DND-41 (cell line): ENCODE results near the gene RASA2.

ENCODE experiments used
- CTCF ChIP-seq: IDR thresholded peaks from 2 replicates; pipeline ENCODE4 v1.5.1; 2012; ENCODE audit warnings: borderline replicate concordance, low read length, moderate library complexity, mild to moderate bottlenecking; ENCODE audit not compliant: poor library complexity, severe bottlenecking; ENCODE audit errors: extremely low read depth
- EZH2 ChIP-seq: IDR thresholded peaks from 3 replicates; pipeline ENCODE4 v1.6.1; 2012; ENCODE audit warnings: borderline replicate concordance, low read depth, mild to moderate bottlenecking, moderate library complexity, low read length, inconsistent platforms; ENCODE audit not compliant: severe bottlenecking

GRCh38 chr3:141476033-141476432 lies 10.8 kb upstream of the RASA2 start:
- TF ChIP-seq CTCF (no peak), EZH2 (no peak)
